GM19240 (cell line): ENCODE results near the gene NRCAM.

Experiments
- DNase-seq: peaks from one replicate; pipeline ENCODE4 v3.0.0; 2011; ENCODE audit warnings: low spot score; ENCODE audit not compliant: insufficient read length

The NRCAM gene

GRCh38 chr7:108251700-108252099, 204.5 kb downstream of the NRCAM start:
- no peak for DNase-seq

- DNase-seq: no peak
Measured at GRCh38 chr7:108249453-108249852, 206.8 kb downstream of the NRCAM start.

- no peak for DNase-seq
Measured at GRCh38 chr7:108248821-108249220, 207.4 kb downstream of the NRCAM start.

- no peak for DNase-seq
Measured at GRCh38 chr7:108248418-108248817, 207.8 kb downstream of the NRCAM start.

GRCh38 chr7:108247614-108248013, 208.6 kb downstream of the NRCAM start:
- no peak for DNase-seq

- no peak for DNase-seq
Measured at GRCh38 chr7:108246227-108246837, 209.9 kb downstream of the NRCAM start.

- DNase-seq: no peak
Measured at GRCh38 chr7:108245523-108246226, 210.6 kb downstream of the NRCAM start.

- no peak for DNase-seq
Measured at GRCh38 chr7:108244110-108244509, 212.1 kb downstream of the NRCAM start.

- DNase-seq: no peak
Measured at GRCh38 chr7:108239501-108240225, 216.6 kb downstream of the NRCAM start.

GRCh38 chr7:108236681-108237415, 219.4 kb downstream of the NRCAM start:
- no peak for DNase-seq

GRCh38 chr7:108235451-108236061, 220.7 kb downstream of the NRCAM start:
- DNase-seq: no peak

- no peak for DNase-seq
Measured at GRCh38 chr7:108234971-108235450, 221.2 kb downstream of the NRCAM start.

- no peak for DNase-seq
Measured at GRCh38 chr7:108234281-108234680, 222.0 kb downstream of the NRCAM start.

- DNase-seq: no peak
Measured at GRCh38 chr7:108232076-108232475, 224.2 kb downstream of the NRCAM start.

- DNase-seq: no peak
Measured at GRCh38 chr7:108231221-108231620, 225.0 kb downstream of the NRCAM start.

GRCh38 chr7:108227366-108227765, 228.9 kb downstream of the NRCAM start:
- no peak for DNase-seq

- DNase-seq: no peak
Measured at GRCh38 chr7:108226816-108227299, 229.4 kb downstream of the NRCAM start.

- no peak for DNase-seq
Measured at GRCh38 chr7:108225531-108226181, 230.6 kb downstream of the NRCAM start.

GRCh38 chr7:108224387-108224786, 231.8 kb downstream of the NRCAM start:
- no peak for DNase-seq

GRCh38 chr7:108222236-108222892, 233.9 kb downstream of the NRCAM start:
- no peak for DNase-seq
